HEK293 (cell line): ENCODE measurements around the gene TSPAN2.

Experiments
- CTCF ChIA-PET: fragments of 350-600 bp; formaldehyde crosslinking; extraction: SDS; loops from one replicate; lab custom pipeline; 2021; ENCODE audit warnings: antibody characterized with exemption; lab: Yijun Ruan, JAX
- POLR2A ChIA-PET: fragments of 300-600 bp; formaldehyde crosslinking; extraction: SDS; loops from one replicate; lab custom pipeline; 2020; ENCODE audit warnings: antibody characterized with exemption, inconsistent platforms; lab: Yijun Ruan, JAX
- H3K27ac ChIP-seq: fragments of 200-500 bp; sonication (Bioruptor generic); 2 replicates; pipeline ENCODE4 v1.5.1; 2014; ENCODE audit warnings: low read depth, low read length, control low read depth, inconsistent platforms; ENCODE audit errors: extremely low read depth
- H3K36me3 ChIP-seq, 2 experiments: fragments of 200-500 bp in 1 of 2; sonication (Bioruptor generic) in 1 of 2; 1 replicate in 1 of 2; 2 replicates in 1 of 2; pipeline ENCODE4 v1.5.1; 2014 to 2017; ENCODE audit warnings: inconsistent platforms in 2 of 2, low read length in 2 of 2; ENCODE audit not compliant: control insufficient read depth in 2 of 2, insufficient read depth in 1 of 2
- H3K4me1 ChIP-seq: fragments of 200-500 bp; sonication (Bioruptor generic); 2 replicates; pipeline ENCODE4 v1.5.1; 2014; ENCODE audit warnings: mild to moderate bottlenecking, low read length, inconsistent platforms; ENCODE audit not compliant: control insufficient read depth, insufficient read depth
- H3K4me3 ChIP-seq: 2 replicates; pipeline ENCODE4 v1.5.1; 2011; ENCODE audit warnings: low read depth, mild to moderate bottlenecking, control low read depth, low read length, moderate library complexity
- H3K9me3 ChIP-seq: fragments of 200-500 bp; sonication (Bioruptor generic); 2 replicates; pipeline ENCODE4 v1.5.1; 2014; ENCODE audit warnings: low read depth, low read length, inconsistent platforms; ENCODE audit not compliant: control insufficient read depth, insufficient read depth
- BCL11B ChIP-seq: fragments of 450-650 bp; formaldehyde crosslinking; IDR thresholded peaks from 2 replicates; pipeline ENCODE4 v1.5.1; 2016; ENCODE audit warnings: low read depth, missing biosample characterization, missing genetic modification characterization
- HOXD13 ChIP-seq: sonication (generic); formaldehyde crosslinking; IDR thresholded peaks from 2 replicates; pipeline ENCODE4 v1.8.0; 2022; ENCODE audit warnings: missing genetic modification reagents, borderline replicate concordance
- KLF1 ChIP-seq: fragments of 450-650 bp; formaldehyde crosslinking; IDR thresholded peaks from 2 replicates; pipeline ENCODE4 v1.5.1; 2016; ENCODE audit warnings: missing biosample characterization, missing genetic modification characterization
- SALL2 ChIP-seq: fragments of 450-650 bp; formaldehyde crosslinking; IDR thresholded peaks from 2 replicates; pipeline ENCODE4 v1.5.0; 2017; ENCODE audit warnings: missing biosample characterization, mild to moderate bottlenecking, missing genetic modification characterization, borderline replicate concordance
- SP3 ChIP-seq: fragments of 450-650 bp; formaldehyde crosslinking; IDR thresholded peaks from 2 replicates; pipeline ENCODE4 v1.5.1; 2016; ENCODE audit warnings: missing biosample characterization, missing genetic modification characterization
- ZBTB21 ChIP-seq: fragments of 450-650 bp; formaldehyde crosslinking; IDR thresholded peaks from 2 replicates; pipeline ENCODE4 v1.5.1; 2017; ENCODE audit warnings: missing biosample characterization, missing genetic modification characterization
- ZBTB7A ChIP-seq: fragments of 450-650 bp; formaldehyde crosslinking; IDR thresholded peaks from 2 replicates; pipeline ENCODE4 v1.5.1; 2016; ENCODE audit warnings: low read depth, missing biosample characterization, missing genetic modification characterization
- ZFHX2 ChIP-seq: fragments of 450-650 bp; formaldehyde crosslinking; conservative IDR thresholded peaks from 2 replicates; pipeline ENCODE4 v1.5.1; 2016; ENCODE audit warnings: missing biosample characterization, missing genetic modification characterization
- ZNF132 ChIP-seq: fragments of 450-650 bp; formaldehyde crosslinking; IDR thresholded peaks from 2 replicates; pipeline ENCODE4 v1.5.1; 2017; ENCODE audit warnings: missing biosample characterization, missing genetic modification characterization, borderline replicate concordance
- ZNF157 ChIP-seq: fragments of 450-650 bp; formaldehyde crosslinking; IDR thresholded peaks from 2 replicates; pipeline ENCODE4 v1.5.1; 2016; ENCODE audit warnings: missing biosample characterization, missing genetic modification characterization
- ZNF175 ChIP-seq: fragments of 450-650 bp; formaldehyde crosslinking; IDR thresholded peaks from 2 replicates; pipeline ENCODE4 v1.5.1; 2016; ENCODE audit warnings: missing biosample characterization, missing genetic modification characterization
- ZNF266 ChIP-seq: fragments of 450-650 bp; formaldehyde crosslinking; IDR thresholded peaks from 2 replicates; pipeline ENCODE4 v1.5.1; 2016; ENCODE audit warnings: missing biosample characterization, missing genetic modification characterization, low read depth
- ZNF404 ChIP-seq: fragments of 450-650 bp; formaldehyde crosslinking; IDR thresholded peaks from 2 replicates; pipeline ENCODE4 v1.5.1; 2017; ENCODE audit warnings: missing biosample characterization, missing genetic modification characterization
- ZNF473 ChIP-seq: fragments of 450-650 bp; formaldehyde crosslinking; IDR thresholded peaks from 2 replicates; pipeline ENCODE4 v1.5.1; 2017; ENCODE audit warnings: missing biosample characterization, missing genetic modification characterization
- ZNF549 ChIP-seq: fragments of 450-650 bp; IDR thresholded peaks from 2 replicates; pipeline ENCODE4 v1.5.1; 2018; ENCODE audit warnings: missing biosample characterization, missing genetic modification characterization, mild to moderate bottlenecking, inconsistent platforms, moderate library complexity
- ZNF596 ChIP-seq: fragments of 450-650 bp; IDR thresholded peaks from 2 replicates; pipeline ENCODE4 v1.5.0; 2018; ENCODE audit warnings: missing biosample characterization, mild to moderate bottlenecking, missing genetic modification characterization, moderate library complexity
- ZNF623 ChIP-seq: fragments of 450-650 bp; formaldehyde crosslinking; IDR thresholded peaks from 2 replicates; pipeline ENCODE4 v1.5.1; 2016; ENCODE audit warnings: missing biosample characterization, missing genetic modification characterization
- ZNF670 ChIP-seq: fragments of 450-650 bp; formaldehyde crosslinking; IDR thresholded peaks from 2 replicates; pipeline ENCODE4 v1.5.1; 2016; ENCODE audit warnings: missing biosample characterization, missing genetic modification characterization, low read depth
- ZNF707 ChIP-seq: fragments of 450-650 bp; formaldehyde crosslinking; IDR thresholded peaks from 2 replicates; pipeline ENCODE4 v1.5.1; 2016; ENCODE audit warnings: missing biosample characterization, missing genetic modification characterization
- ZNF747 ChIP-seq: fragments of 450-650 bp; formaldehyde crosslinking; IDR thresholded peaks from 2 replicates; pipeline ENCODE4 v1.5.1; 2016; ENCODE audit warnings: missing biosample characterization, missing genetic modification characterization
- ZNF76 ChIP-seq: fragments of 450-650 bp; formaldehyde crosslinking; IDR thresholded peaks from 2 replicates; pipeline ENCODE4; 2016; ENCODE audit warnings: low read depth, missing biosample characterization, missing genetic modification characterization, borderline replicate concordance
- ZNF843 ChIP-seq: fragments of 450-650 bp; formaldehyde crosslinking; IDR thresholded peaks from 2 replicates; pipeline ENCODE4 v1.5.1; 2016; ENCODE audit warnings: missing biosample characterization, missing genetic modification characterization
- TF ChIP-seq, protein P1 (sequence below): fragments of 450-650 bp; formaldehyde crosslinking; IDR thresholded peaks from 2 replicates; pipeline ENCODE4; 2016; ENCODE audit warnings: missing biosample characterization, missing genetic modification characterization
- TF ChIP-seq, protein P2 (sequence below): fragments of 450-650 bp; formaldehyde crosslinking; IDR thresholded peaks from 2 replicates; pipeline ENCODE4 v1.5.1; 2016; ENCODE audit warnings: missing biosample characterization, missing genetic modification characterization
- TF ChIP-seq, protein P3 (sequence below): fragments of 450-650 bp; formaldehyde crosslinking; IDR thresholded peaks from 2 replicates; pipeline ENCODE4 v1.5.1; 2017; ENCODE audit warnings: missing biosample characterization, missing genetic modification characterization
- TF ChIP-seq, protein P4 (sequence below): fragments of 450-650 bp; formaldehyde crosslinking; optimal IDR thresholded peaks from 2 replicates; pipeline ENCODE3; 2016; ENCODE audit warnings: missing biosample characterization, mild to moderate bottlenecking, missing genetic modification characterization
- TF ChIP-seq, protein P5 (sequence below): fragments of 450-650 bp; formaldehyde crosslinking; IDR thresholded peaks from 2 replicates; pipeline ENCODE4 v1.5.1; 2016; ENCODE audit warnings: missing biosample characterization, missing genetic modification characterization

The TSPAN2 gene

DNA sequence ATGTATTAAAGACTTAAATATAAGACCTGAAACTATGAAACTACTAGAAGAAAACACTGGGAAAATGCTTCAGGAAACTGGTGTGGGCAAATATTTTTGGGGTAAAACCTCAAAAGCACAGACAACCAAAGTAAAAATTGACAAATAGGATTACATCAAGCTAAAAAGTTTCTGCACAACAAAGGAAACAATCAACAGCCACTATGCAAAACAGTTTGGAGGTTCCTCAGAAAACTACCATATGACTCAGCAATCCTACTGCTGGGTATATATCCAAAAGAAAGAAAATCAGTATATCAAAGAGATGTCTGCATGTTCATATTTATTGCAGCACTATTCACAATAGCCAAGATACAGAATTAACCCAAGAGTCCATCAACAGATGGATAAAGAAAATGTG lies 42.6 kb downstream of the TSPAN2 start (continued):
- TF ChIP-seq SP3 (tag by site-specific recombination) (no peak), ZBTB21 (tag by site-specific recombination) (no peak), ZNF266 (tag by site-specific recombination) (no peak), ZNF157 (no peak), ZNF623 (tag by site-specific recombination) (no peak), ZNF175 (no peak), ZNF404 (tag by site-specific recombination) (no peak)

DNA sequence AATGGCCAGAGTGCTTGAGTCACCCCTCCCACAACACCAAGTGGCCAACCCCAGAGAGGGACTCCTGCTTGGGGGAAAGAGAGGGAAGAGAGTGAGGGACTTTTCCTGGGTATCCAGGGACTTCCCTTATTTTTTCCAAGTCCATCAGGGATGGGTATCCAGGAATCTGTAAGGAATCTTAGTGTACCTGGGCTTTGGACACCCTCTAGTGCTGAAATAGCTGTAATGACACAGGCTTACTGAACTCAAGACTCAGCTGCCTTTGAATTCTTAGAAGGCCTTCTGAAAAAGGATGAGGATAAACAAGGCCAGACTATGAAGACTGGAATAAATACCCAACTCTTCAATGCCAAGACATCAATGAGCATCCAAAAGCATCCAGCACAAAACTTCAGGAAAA lies 47.6 kb downstream of the TSPAN2 start:
- TF ChIP-seq ZNF132 (tag by site-specific recombination) (no peak), ZNF843 (no peak), BCL11B (tag by site-specific recombination) (no peak), ZNF76 (tag by site-specific recombination) (no peak), ZNF473 (no peak), ZNF596 (tag by site-specific recombination) (no peak), ZNF670 (tag by site-specific recombination) (no peak), ZNF549 (tag by site-specific recombination) (no peak), HOXD13 (CRISPR knock-in tag) (no peak), ZNF747 (no peak), ZBTB7A (tag by site-specific recombination) (no peak), KLF1 (tag by site-specific recombination) (no peak), ZNF707 (tag by site-specific recombination) (no peak), SALL2 (tag by site-specific recombination) (no peak), ZFHX2 (tag by site-specific recombination) (no peak)
- TF ChIP-seq, protein P1, sequence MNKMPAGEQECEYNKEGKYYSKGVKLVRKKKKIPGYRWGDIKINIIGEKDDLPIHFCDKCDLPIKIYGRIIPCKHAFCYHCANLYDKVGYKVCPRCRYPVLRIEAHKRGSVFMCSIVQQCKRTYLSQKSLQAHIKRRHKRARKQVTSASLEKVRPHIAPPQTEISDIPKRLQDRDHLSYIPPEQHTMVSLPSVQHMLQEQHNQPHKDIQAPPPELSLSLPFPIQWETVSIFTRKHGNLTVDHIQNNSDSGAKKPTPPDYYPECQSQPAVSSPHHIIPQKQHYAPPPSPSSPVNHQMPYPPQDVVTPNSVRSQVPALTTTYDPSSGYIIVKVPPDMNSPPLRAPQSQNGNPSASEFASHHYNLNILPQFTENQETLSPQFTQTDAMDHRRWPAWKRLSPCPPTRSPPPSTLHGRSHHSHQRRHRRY, result no peak
- TF ChIP-seq, protein P2, sequence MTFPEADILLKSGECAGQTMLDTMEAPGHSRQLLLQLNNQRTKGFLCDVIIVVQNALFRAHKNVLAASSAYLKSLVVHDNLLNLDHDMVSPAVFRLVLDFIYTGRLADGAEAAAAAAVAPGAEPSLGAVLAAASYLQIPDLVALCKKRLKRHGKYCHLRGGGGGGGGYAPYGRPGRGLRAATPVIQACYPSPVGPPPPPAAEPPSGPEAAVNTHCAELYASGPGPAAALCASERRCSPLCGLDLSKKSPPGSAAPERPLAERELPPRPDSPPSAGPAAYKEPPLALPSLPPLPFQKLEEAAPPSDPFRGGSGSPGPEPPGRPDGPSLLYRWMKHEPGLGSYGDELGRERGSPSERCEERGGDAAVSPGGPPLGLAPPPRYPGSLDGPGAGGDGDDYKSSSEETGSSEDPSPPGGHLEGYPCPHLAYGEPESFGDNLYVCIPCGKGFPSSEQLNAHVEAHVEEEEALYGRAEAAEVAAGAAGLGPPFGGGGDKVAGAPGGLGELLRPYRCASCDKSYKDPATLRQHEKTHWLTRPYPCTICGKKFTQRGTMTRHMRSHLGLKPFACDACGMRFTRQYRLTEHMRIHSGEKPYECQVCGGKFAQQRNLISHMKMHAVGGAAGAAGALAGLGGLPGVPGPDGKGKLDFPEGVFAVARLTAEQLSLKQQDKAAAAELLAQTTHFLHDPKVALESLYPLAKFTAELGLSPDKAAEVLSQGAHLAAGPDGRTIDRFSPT (tag by site-specific recombination), result no peak
- TF ChIP-seq, protein P3, sequence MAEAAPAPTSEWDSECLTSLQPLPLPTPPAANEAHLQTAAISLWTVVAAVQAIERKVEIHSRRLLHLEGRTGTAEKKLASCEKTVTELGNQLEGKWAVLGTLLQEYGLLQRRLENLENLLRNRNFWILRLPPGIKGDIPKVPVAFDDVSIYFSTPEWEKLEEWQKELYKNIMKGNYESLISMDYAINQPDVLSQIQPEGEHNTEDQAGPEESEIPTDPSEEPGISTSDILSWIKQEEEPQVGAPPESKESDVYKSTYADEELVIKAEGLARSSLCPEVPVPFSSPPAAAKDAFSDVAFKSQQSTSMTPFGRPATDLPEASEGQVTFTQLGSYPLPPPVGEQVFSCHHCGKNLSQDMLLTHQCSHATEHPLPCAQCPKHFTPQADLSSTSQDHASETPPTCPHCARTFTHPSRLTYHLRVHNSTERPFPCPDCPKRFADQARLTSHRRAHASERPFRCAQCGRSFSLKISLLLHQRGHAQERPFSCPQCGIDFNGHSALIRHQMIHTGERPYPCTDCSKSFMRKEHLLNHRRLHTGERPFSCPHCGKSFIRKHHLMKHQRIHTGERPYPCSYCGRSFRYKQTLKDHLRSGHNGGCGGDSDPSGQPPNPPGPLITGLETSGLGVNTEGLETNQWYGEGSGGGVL (tag by site-specific recombination), result no peak
- TF ChIP-seq, protein P4, sequence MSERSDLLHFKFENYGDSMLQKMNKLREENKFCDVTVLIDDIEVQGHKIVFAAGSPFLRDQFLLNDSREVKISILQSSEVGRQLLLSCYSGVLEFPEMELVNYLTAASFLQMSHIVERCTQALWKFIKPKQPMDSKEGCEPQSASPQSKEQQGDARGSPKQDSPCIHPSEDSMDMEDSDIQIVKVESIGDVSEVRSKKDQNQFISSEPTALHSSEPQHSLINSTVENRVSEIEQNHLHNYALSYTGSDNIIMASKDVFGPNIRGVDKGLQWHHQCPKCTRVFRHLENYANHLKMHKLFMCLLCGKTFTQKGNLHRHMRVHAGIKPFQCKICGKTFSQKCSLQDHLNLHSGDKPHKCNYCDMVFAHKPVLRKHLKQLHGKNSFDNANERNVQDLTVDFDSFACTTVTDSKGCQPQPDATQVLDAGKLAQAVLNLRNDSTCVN (tag by site-specific recombination), result no peak
- TF ChIP-seq, protein P5, sequence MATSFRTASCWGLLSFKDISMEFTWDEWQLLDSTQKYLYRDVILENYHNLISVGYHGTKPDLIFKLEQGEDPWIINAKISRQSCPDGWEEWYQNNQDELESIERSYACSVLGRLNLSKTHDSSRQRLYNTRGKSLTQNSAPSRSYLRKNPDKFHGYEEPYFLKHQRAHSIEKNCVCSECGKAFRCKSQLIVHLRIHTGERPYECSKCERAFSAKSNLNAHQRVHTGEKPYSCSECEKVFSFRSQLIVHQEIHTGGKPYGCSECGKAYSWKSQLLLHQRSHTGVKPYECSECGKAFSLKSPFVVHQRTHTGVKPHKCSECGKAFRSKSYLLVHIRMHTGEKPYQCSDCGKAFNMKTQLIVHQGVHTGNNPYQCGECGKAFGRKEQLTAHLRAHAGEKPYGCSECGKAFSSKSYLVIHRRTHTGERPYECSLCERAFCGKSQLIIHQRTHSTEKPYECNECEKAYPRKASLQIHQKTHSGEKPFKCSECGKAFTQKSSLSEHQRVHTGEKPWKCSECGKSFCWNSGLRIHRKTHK (tag by site-specific recombination), result no peak
- Histone ChIP-seq H3K9me3 (no peaks in the 10 kb centered on the region), H3K27ac (no peak overlapping the region), H3K4me3 (no peak overlapping the region), H3K4me1 (no peaks in the 10 kb centered on the region), H3K36me3 (no peaks in the 10 kb centered on the region)
- ChIA-PET POLR2A (no interaction called here), CTCF (interaction anchor here (0.6 to 4.1 kb wide), 15 partner anchors 11 to 1103 kb away, joined by 3 to 61 read pairs (median 4); partner anchors contain the start of gene TSHB)
